Glomerular visceral epithelial cell (primary cell): Measurements from ENCODE around the gene DTX3L.
A peak's percentile ranks its signal among the peaks of the same experiment; 100 is the strongest.
"Not testable (repeated sequence)": the region's sequence is repeated elsewhere in the genome, so short reads cannot be mapped to it uniquely, and the experiment has no call there.

ENCODE experiments used
- DNase-seq: peaks from one replicate; pipeline ENCODE4 v3.0.0-alpha.2; 2016; ENCODE audit errors: extremely low spot score

DTX3L gene

GRCh38 chr3:122562923-122563716 is 1.0 kb upstream of the DTX3L start:
- DNase-seq = no peak

GRCh38 chr3:122563717-122564025 is 467 bp upstream of the DTX3L start:
- DNase-seq = peak; percentile 16

- DNase-seq = not testable (repeated sequence)
Observed at GRCh38 chr3:122568131-122568530, 4.0 kb downstream of the DTX3L start.

GRCh38 chr3:122568755-122569154 is 4.6 kb downstream of the DTX3L start:
- DNase-seq = no peak

- DNase-seq = peak; percentile 4
Observed at GRCh38 chr3:122572940-122573412, 8.8 kb downstream of the DTX3L start.

- no peak for DNase-seq
Observed at GRCh38 chr3:122576174-122576940, 12.2 kb downstream of the DTX3L start.

- DNase-seq = no peak
Observed at GRCh38 chr3:122577409-122578031, 13.4 kb downstream of the DTX3L start, which contains the start of gene PARP15. Gene PARP15 (plus strand): TSS chr3:122577650. CDS start chr3:122577668, 18 bp downstream.

GRCh38 chr3:122578069-122578740 is 14.1 kb downstream of the DTX3L start:
- DNase-seq = no peak

GRCh38 chr3:122580470-122580869 is 16.3 kb downstream of the DTX3L start:
- no peak for DNase-seq

GRCh38 chr3:122581622-122582021 is 17.5 kb downstream of the DTX3L start:
- DNase-seq = no peak

GRCh38 chr3:122582390-122582789 is 18.3 kb downstream of the DTX3L start:
- no peak for DNase-seq

- no peak for DNase-seq
Observed at GRCh38 chr3:122586098-122586497, 22.0 kb downstream of the DTX3L start.

GRCh38 chr3:122586773-122587485 is 22.8 kb downstream of the DTX3L start:
- no peak for DNase-seq

- no peak for DNase-seq
Observed at GRCh38 chr3:122587572-122587971, 23.4 kb downstream of the DTX3L start.

GRCh38 chr3:122589297-122589696 is 25.2 kb downstream of the DTX3L start:
- no peak for DNase-seq

GRCh38 chr3:122590610-122591009 is 26.5 kb downstream of the DTX3L start:
- DNase-seq = no peak

GRCh38 chr3:122594025-122594424 is 29.9 kb downstream of the DTX3L start:
- no peak for DNase-seq

GRCh38 chr3:122598151-122598550 is 34.0 kb downstream of the DTX3L start:
- no peak for DNase-seq

- DNase-seq = no peak
Observed at GRCh38 chr3:122598556-122598955, 34.4 kb downstream of the DTX3L start.

GRCh38 chr3:122602011-122602710 is 38.0 kb downstream of the DTX3L start:
- DNase-seq = no peak

- DNase-seq = no peak
Observed at GRCh38 chr3:122603056-122603455, 38.9 kb downstream of the DTX3L start.
